RCC 7860 (cell line): ENCODE data around the gene GPR32.
"Not testable (repeated sequence)": the region's sequence is repeated elsewhere in the genome, so short reads cannot be mapped to it uniquely, and the experiment has no call there.

Source experiments
- DNase-seq: peaks from one replicate; pipeline ENCODE4 v3.0.0-alpha.2; 2015; ENCODE audit warnings: low spot score
- FAIRE-seq: peaks from 2 replicates; lab custom pipeline; 2012; peaks lifted over from hg19 to GRCh38; lab: Jason Lieb, UNC

The GPR32 gene

DNA sequence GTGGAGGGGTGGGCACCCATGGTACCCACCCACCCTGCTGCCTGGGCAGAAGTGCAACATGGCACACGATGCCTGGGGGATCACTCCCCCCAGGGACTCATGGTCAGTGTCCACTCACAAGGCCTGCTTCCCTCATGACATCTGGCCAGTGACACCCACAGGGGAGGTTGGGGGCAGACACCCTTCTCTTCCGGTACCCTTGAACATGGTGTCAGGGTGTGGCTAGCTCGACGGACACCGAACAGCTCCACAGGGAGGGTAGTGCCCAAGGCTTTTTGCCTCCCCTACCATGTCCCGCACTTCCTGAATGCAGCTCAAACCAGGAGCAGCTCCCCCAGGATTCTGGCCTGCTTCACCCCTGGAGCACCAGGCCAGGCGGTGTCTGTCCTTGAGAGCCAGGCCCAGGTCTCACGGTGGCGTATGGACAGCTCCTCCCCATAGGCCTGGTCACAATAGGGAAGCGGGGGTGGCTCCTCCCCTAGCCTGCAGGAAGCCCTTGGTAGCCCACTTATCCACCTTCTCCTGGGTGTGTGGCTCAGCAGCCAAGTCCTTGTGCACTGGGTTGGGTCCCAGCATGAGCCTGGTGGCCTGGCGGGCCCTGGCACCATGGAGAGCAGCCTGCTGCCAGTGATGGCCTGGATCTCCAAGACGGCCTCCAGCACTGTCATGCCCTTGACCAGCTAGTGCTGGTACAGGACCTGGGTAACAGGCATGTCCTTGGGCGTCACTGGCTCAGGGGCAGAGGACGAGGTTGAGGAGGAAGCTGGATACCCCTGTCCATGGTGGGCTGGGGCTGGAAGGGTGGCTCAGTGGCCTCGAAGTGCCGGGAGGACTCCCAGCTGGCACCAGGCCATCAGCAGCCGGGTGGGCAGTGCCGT, 27.8 kb downstream of the GPR32 start:
- FAIRE-seq = no peak
- DNase-seq = no peak

DNA sequence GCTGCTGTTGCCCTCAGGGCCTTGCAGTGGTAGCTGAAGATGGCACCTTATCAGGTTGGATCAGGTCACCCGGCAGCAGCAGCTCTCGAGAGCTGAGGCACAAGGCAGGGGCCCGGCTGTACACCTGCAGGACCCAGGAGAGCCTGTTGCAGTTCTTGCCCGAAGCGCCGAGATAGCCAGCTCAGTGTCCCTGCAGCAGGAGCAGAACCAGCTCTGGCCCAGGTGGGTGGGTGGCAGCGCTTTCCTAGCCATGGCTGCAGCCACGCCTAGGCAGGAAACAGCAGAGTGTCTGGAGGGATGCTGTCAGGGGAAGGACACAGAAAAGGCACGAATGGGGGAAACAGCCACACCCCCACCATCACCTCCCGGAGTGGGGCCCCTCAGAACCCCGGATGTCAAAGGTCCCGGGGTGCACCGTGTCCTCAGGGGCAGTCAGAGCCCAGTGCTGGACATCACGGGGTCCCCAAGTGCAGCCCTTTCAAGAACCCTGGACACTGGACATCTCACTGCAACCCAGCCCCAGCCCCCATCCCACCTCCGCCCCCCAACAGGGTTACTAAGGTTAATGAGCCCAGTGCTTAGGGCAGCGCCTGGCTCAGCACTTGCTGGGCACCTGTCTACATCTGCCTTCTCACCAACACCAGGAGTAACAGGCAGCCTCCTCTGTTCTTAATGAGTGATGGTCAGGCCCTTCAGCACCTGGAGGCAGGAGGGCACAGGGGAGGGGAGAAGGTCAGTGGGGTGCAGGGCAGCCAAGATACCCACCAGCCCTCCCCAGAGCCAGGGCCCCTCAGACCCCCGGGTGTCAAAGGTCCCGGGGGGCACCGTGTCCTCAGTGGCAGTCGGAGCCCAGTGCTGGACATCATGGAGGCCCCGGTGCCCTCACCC, 28.6 kb downstream of the GPR32 start:
- FAIRE-seq (no peak), DNase-seq (no peak)

DNA sequence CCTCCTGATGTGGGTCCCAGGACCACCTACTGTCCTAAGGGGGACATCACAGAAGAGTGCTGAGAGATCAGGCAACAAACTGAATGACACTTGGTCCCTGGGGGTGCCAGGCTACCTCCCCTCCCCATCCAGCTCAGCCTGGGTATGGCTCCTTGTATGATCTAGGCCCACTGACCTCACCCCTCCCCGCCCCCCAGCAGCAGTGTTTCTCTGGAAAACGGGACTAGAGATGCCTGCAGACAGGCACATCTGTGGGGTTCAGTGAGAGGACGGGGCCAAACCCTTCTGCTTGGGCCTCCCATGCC, 29.2 kb downstream of the GPR32 start:
- DNase-seq (no peak), FAIRE-seq (no peak)

DNA sequence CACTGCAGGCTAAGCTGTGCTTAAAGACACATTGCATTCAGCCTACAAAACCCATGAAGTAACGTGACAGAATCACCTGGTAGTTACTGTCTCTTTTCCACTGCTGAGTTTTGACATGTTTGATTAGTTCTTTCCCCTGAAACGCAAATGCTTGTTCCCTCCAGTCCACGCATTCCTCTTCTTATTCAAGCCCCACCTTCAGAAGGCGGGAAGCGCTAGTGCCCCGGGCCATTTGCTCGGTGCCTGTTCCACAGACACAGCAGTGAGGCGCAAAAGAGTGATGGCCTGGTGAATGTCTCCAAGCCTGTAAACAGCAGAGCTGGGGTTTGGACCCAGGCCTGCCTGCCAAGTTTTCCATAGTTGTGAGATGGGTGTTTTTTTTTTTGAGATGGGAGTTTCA, 30.8 kb downstream of the GPR32 start:
- FAIRE-seq = no peak
- no peak for DNase-seq

DNA sequence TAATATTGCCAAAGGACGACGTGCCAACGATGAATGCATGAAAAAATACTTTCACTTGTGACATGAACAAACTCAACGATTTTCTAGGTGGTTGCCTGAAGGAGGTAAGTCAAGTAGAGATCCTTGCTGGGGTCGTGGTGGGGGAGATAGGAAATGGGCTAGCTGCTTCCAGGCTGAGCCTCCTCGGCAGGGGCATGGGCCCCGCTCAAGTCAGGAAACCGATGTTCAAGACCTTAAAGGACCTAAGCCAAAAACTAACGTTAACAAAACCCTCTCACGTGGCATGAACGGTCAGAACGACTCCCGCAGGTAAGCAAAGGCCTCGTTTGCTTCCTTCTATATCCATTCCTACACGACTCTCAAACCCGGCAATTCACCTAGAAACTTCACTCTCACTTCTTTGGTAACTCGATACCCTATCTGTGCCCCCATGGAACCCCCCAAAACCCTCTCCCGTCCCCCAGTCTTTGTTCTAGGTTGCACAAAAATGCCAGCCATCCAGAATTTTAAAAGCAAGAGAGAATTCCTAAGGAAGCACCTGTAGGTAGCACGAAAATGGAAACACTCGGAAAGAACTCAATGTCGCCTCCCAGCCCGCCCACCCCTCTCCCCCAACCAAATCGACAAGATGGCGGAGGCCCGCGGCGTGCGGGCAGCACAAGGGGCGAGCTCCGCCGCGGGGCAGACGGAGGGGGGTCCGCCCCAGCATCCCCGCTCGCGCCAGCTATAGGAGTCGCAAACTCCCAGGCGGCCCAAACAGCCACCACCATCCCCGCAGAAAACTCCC, 33.6 kb downstream of the GPR32 start:
- no peak for FAIRE-seq
- no peak for DNase-seq

DNA sequence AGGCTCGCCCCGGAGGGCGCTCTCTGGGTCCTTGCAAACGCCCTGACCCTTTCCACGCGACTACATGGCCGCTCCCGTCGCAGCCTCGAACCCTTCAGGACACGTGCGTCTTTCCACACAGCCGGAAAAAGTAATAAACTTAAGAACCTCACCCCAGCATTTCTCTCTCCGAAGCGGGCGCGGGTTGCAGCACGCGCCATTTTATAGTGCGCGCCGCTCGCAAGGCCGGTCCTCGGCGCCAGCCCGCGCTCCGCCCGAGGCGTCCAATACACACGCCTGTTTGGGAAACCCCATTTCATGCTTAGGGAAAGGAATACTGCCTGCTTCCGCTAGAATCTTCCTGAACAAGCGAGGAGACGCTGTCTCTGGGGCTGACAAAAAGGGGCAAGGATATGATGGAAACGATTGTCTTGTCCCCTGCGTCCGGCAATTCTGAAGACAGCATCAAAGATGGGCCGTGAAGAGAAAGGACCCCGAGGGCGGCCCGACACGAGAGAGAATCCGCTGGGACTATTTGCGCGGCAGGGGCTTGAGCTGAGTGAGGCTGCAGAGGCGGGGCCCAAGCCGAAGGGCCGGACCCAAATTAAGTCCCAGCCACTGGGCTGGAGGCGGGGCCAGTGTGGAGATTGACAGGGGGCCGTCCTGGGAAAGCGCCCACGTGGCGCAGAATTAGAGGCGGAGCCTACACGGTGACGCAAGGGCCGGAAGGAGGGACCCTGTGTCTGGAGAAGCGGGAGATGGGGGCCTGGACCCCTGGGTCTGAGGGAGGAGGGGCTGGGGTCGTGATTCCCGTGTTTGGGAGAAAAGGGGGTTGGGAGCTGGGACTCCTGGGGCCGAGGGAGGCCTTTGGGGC, 34.4 kb downstream of the GPR32 start:
- FAIRE-seq (peak; percentile 82), DNase-seq (peak; percentile 92)

DNA sequence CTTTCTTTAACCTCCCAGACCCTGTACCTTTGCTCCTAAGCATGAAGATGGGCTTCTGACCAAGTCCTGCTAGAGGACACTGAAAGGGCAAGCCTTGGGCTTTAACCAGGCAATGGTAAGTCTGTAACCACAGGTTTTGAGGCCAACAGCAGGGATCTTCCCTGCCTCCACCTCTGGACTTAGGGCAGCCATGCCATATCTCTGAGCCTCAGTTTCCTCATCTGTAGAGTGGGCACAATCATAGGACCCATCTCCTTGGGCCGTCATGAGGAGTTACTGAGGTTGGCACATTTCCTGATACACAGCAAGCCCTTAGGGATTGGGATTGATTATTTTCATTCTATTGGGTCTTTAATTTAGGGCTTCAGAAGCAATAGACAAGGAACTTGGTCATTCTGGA, 38.6 kb downstream of the GPR32 start:
- DNase-seq (no peak), FAIRE-seq (no peak)

DNA sequence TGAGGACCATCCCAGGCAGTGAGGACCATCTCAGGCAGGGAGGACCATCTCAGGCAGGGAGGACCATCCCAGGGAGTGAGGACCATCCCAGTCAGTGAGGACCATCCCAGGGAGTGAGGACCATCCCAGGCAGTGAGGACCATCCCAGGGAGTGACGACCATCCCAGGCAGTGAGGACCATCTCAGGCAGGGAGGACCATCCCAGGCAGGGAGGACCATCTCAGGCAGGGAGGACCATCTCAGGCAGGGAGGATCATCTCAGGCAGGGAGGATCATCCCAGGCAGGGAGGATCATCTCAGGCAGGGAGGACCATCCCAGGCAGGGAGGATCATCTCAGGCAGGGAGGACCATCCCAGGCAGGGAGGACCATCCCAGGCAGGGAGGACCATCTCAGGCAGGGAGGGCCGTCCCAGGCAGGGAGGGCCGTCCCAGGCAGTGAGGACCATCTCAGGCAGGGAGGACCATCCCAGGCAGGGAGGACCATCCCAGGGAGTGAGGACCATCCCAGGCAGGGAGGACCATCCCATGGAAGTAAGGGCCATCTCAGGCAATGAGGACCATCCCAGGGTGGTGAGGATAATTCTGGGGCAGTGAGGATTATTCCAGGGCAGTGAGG, 41.5 kb downstream of the GPR32 start:
- FAIRE-seq = not testable (repeated sequence)

DNA sequence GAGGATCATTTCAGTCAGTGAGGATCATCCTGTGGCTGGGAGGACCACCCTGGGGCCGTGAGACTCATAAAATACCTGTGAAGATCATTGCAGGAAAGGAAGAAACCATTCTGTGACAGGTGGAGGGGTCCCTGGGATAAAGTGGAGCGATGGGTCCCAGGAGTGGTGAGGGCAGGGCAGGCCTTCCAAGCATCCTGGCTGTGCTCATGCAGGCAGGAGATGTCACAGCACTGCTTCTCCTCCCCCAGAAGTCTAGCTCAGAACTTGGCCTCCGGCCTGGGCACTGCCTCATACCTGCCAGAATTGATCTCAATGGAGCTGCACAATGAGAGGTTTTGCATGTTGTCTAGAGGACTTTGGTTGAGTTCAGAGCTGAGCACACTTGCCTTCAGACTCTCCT, 42.2 kb downstream of the GPR32 start:
- DNase-seq = no peak
- no peak for FAIRE-seq

More for the DNA sequence above, 41.5 kb downstream of the GPR32 start:
- not testable (repeated sequence) for DNase-seq

DNA sequence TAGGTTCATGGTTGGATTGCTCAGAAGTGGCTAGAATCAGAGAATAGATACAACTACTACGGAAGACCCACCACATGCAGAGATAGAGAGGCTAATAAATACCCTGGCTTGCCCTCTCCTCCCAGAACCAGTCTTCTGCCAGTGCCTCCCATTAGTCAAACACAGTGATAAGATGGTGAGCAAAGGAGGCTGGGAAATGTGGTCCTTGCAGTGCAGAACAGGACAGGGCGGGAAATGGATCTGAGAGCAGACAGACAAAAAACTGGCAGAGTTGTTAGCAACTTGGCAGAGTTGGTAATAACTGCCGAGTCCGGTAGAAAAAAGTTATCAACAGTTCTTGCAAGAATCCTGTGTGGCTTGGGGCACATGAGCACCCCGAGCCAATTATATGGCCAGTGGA, 44.6 kb downstream of the GPR32 start:
- DNase-seq = no peak
- FAIRE-seq = no peak

DNA sequence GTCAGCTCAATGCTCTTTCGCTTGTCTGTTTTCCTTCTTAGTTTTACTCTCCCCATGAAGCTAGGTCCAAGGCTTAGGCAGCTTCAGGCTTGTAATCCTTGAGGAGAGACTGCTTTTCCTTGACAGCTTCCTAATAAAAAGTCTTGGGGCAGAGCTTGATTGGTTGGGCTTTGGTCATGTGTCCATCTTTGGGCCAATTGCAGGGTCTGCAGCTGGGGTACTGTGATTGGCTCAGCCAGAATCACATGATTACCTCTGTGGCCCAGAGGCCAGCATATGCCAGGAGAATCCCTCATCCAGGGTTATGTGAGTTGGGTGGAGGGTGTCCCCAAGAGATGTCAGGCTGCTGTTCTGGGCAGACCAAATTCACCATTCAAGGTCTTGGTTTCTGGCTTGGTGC, 45.2 kb downstream of the GPR32 start:
- FAIRE-seq (no peak), DNase-seq (no peak)

DNA sequence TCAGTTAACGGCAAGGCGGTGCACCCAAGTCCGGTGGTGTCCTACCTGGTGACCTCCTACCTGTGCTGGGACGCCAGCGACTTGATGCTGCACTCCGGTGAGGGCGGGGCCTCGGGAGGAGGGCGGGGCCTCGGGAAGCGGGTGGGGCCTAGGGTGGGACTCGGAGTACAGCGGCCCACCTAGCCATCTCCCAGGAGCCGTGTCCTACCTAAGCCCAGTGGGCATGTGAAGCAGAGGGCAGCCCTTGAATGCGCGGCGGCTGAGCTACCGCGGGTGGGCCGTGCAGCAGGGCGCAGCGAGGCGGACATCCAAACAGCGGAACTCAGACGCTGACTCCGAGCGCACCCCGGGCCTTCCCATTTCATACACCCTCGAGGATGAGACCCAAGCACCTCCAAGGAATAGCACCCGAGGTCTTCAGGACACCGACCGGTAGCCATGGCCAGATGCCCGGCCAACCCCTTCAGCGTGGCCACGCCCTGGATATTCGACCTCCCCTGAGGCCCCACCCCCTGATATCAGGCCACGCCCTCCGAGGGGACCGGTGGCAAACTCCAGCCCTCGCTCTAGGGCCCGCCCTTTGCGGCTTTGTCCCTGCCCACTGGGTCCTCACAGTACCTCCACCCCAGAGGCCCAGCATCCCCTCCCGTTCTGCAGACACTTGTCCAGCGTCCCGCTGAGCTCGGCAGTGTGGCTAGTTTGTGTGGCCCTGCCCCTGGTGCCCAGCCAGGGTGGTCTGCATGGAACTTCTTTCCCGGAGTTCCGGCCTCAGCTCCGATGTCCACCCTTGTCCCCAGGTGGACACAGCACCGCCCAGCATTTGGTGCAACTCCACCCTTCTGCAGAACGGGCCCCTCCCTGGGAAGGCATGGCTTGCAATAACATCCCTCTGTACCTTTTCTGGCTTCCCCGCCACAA, 47.9 kb downstream of the GPR32 start:
- FAIRE-seq (no peak), DNase-seq (no peak)

DNA sequence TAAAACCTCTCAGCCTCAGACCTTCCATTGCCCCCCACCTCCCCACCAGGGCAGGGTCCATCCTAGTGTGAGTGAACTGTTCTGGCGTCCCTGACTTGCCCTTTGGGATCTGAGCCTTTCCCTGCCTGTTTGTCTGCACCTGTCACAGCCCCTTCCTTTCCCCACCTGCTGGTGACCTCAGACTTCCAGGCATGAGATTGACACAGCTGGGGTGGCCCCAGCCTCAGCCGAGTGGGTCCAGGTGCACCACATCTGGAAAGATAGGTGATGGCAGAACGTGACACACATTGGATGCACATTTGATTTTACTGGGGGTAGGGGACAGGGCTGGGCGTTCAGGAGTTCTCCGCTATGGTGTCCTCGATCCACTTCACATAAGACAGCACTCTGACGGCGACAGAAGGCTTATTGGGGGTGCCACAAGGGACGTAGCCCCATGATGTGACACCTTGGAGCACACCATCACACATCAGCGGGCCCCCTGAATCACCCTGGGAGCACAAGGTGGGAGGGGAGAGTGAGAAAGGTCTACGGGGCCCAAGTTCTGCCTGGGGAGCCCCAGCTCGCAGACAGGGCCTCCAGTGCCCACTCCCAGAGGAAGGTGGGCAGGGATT, 48.7 kb downstream of the GPR32 start:
- DNase-seq (no peak), FAIRE-seq (no peak)

DNA sequence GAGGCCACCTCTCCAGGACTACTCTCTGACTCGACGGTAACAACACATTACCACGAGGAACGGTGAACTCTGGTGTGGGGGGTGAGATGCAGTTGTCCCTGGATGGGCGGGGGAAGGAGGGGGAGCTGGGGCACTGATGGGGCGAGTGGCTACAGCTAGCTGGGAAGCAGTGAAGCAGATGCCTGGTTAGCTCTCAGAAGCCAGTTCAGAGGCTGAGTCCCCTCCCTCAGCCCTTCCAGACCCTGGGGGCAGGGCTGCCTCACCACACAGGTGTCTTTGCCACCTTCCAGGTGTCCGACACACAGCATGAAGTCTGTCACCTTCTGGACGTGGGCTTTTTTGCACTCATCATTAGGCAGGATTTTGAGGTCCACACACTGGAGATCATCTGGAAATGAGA, 49.4 kb downstream of the GPR32 start:
- DNase-seq (no peak), FAIRE-seq (no peak)

DNA sequence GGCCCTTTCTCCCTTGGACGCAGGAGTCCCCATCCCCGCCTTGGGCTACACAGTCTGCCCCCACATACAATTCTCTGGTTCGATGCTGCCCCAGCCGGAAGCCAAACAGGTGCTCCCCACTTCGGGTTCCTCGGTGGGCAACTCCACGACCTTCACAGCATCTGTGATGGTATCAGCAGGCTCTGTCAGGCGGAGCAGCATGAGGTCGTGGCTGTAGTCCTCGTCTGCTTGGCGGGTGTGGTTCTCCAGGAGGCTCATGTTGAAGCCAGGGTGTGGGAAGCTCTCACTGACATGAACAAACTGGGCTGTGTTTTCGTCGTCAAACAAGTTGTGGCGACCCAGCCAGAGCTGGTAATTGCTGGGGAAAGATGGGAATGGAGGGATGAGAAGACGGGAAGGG, 49.8 kb downstream of the GPR32 start:
- DNase-seq (no peak), FAIRE-seq (no peak)

DNA sequence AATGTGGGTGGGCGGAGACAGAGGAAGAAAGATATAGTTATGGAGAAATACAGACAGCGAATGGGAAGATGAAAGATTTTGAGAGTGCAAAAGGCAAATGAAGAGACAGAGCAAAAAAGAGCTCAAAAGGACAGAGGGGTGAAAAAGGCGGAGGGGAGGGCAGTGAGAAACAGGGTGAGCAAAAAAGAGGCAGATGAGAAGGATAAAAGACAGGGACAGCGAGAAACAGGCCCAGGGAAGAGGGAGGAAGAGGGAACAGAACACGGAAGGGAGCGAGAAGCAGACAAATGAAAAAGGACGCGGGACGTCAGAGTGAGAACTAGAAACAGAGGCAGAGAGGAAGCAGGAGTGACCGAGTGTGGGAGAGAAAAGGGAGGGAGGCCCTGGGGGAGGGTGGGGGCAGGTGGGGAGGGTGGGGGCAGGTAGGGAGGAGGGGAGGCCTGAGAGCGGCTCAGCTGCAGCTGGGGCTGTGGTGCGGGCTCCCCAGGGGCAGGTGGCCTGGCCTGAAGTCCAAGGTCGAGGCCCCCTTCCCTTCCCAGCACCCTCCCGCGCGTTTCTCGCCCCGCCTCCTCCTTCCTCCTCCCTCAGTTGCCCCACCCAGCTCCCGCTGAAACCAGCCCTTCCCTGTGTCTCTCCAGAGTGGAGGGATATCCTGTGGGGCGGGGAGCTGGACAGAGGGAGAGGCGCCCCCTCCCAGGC, 50.4 kb downstream of the GPR32 start:
- DNase-seq (no peak), FAIRE-seq (no peak)

DNA sequence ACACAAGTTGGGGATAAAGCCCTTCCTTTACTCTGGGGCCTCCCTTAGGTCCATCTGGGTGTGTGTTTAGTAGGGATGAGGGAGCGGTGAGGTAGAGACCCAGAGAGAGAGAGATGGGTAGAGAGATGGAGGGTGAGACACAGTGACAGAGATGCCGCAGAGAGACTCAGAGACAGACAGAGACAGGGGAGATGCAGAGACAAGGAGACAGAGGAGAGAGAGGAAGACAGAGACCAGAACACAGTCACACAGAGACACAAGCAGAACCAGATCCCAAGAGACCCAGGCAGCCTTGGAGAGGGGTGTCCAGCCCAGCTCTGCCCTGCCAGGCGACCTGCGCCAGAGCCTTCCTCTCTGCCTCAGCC, 51.0 kb downstream of the GPR32 start:
- FAIRE-seq = no peak

More for the DNA sequence above, 51.0 kb downstream of the GPR32 start:
- no peak for DNase-seq
